Measurements from ENCODE around the gene ANKRD24.
A peak's percentile ranks its signal among the peaks of the same experiment; 100 is the strongest.
"Not testable (repeated sequence)": the region's sequence is repeated elsewhere in the genome, so short reads cannot be mapped to it uniquely, and the experiment has no call there.

ANKRD24 gene

DNA sequence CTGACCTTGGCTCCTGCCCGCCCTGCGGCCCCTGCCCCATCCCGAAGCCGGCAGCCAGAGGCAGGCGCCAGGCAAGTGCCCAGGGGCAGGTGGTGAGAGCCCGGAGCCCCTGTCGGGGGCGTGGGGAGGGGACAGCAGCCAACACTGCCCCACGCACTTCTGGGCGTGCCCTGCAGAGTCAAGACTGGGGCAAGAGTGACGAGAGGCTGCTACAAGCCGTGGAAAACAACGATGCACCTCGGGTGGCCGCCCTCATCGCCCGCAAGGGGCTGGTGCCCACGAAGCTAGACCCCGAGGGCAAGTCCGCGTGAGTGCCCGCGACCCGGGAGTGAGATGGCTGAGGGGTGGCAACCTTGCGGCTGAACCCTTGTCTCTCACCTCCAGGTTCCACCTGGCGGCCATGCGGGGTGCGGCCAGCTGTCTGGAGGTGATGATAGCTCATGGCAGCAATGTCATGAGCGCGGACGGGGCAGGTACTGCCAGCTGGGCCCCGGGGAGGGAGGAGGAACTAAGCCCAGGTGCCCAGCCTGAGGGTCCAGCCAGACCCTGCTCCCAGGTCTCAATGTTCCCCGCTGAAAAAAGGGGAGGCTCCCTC is 17.3 kb downstream of the ANKRD24 start:
- DNase-seq = no peak

DNA sequence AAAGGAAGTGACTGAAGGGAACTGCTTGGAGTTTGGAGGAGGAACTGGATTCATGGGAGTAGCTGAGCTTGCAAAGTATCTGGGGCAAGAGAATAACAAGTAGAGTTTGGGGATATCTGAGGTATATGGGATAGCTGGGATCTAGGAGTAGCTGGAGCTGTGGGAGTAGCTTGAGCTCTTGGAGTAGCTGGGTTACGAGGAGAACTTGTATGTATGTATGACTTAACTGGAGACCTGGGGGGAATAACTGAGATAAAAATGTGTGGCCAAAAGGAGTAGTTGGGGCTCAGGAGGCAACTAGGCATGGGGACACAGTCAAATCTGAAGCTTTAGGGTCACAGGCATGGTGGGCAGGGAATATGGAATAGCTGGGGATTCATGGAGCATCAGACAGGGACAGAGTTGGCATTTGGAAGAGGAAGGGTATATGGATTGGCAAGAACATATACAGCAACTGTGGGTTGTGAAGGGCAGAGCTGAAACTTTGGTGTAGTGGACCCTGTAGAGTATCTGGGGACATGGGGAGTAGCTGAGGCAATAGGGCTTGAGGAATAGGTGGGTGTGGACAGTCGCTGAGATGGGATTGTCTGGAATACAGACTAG is 18.6 kb downstream of the ANKRD24 start:
- DNase-seq = no peak

DNA sequence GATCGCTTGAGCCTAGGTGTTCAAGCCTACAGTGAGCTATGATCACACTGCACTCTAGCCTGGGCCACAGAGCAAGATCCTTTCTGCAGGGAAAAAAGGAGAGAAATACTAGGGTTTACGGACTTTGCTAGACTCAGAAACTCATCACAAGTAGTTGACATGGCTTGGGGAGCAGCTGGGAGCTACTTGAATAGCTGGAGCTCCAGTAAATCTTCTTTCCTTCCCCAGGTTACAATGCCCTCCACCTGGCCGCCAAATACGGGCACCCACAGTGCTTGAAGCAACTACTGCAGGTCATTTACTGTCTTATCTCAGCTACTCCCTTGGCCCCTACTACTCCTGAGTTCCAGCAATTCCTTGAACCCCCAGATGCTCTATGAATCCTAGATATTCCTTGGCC is 19.3 kb downstream of the ANKRD24 start:
- no peak for DNase-seq

DNA sequence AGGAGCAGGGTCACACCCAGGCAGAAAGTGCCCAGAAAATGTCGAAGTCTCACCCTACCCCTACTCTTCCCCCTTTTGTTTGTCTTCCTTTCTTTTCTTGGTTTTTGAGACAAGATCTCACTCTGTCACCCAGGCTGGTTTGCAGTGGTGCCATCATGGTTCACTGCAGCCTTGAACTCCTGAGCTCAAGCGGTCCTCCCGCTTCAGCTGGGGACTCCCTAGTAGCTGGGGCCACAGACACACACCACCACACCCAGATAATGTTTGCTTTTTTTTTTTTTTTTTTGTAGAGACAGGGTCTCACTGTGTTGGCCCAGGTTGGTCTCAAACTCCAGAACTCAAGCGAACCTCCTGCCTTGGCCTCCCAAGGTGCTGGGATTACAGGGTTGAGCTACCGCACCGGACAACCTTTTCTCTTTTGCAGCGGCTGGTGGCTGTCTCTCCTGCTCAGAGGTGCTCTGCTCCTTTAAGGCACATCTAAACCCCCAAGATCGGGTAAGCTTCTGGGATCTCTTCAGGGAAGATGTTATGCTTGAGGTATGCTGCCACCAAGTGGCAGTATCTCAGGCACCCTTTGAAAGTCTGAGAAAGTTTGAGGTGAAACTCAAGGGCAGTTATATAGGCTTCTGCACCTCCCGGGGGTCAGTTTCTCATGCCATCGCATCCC is 24.5 kb downstream of the ANKRD24 start:
- DNase-seq = peak; percentile 32

DNA sequence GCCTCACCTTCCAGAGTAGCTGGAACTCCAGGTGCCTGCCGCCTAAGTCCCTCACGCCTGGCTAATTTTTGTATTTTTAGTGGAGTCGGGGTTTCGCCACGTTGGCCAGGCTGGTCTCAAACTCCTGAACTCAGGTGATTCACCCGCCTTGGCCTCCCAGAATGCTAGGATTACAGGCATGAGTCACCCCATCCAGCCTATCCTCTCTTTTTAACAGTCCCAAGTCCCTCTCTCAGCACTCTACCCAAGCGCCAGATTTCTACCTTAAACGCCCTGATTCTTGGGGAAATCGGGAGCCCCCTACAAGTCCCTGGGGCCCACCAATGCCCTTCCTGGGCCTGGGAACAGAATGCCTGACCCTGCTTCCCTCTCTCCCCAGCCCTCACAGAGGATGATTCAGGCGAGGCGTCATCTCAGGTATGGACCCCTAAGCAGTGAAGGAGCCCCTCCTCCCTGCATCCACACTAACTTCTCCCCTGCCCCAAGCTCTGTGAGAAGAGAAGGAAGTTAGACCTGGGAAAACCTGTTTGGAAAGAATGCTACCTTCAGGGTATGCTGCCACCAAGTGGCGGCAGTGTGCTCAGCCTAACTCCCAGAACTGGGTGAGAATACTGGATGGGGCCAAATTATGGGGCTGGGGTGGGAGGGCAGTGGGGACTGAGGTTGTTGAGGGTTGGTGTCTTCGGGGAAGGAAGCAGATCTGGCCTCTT is 26.1 kb downstream of the ANKRD24 start:
- peak; percentile 48 for DNase-seq

DNA sequence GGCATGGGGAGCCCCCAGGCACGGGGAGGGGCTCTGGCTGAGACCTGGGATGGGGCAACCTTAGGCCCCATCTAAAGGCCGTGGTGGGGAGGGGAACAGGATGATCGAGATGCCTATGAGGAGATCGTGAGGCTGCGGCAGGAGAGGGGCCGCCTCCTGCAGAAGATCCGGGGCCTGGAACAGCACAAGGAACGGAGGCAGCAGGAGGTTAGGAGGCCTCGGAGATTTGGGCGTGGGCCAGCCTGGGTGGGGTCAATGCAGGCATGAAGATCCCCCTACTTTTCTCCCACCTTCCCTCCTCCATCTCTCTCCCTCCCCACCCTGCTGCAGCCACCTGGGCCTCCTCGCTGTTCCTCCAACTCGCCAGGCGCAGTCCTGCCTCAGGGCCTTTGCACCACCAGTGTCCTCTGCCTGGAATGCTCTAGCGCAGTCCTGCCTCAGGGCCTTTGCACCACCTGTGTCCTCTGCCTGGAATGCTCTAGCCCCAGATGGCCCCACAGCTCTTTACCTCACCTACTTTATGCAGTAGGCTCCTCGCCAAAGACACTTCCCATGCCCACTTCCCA is 27.8 kb downstream of the ANKRD24 start:
- no peak for DNase-seq

DNA sequence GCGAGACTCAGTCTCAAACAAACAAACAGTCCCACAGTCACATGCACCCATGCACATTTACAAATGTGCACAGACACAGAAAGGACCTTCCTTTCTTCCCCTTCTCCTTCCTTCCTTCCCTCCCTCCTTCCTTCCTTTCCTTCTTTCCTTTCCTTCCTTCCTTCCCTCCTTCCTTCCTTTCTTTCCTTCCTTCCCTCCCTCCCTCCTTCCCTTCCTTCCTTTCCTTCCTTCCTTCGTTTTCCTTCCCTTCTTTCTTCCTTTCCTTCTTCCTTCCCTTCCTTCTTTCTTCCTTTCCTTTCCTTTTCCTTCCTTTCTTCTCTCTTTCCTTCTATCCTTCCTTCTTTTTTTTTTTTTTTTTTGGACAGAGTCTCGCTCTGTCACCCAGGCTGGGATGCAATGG is 30.6 kb downstream of the ANKRD24 start:
- DNase-seq = no peak

DNA sequence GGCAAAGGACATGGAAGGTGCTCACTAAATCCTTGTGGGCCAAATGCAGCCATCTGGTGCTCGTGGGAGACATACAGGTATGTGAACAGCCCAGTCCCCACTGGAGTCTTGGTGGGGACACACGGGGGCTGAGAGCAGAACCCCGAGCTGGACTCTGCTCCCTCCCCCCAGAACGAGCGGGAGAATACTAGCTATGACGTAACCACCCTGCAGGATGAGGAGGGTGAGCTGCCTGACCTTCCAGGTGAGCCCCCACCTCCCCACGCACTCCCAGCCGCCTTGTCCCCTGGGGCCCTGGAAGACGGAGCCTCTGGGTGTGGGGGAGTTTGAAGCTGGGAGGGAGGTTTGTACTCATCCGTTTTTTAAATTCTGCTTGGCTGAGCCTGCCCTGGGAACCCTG is 33.3 kb downstream of the ANKRD24 start:
- no peak for DNase-seq

DNA sequence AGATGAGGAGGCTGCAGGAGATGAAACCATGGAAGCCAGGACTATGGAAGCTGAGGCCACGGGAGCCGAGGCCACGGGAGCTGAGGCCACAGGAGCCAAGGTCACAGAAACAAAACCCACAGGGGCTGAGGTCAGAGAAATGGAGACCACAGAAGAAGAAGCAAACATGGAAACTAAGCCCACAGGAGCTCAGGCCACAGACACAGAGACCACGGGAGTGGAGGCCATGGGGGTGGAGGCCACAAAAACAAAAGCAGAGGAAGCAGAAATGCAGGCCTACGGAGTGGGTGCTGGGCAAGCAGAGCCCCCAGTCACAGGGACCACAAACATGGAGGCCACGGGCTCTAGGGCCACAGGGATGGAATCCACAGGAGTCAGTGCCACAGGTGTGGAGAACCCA is 34.4 kb downstream of the ANKRD24 start:
- DNase-seq = no peak

DNA sequence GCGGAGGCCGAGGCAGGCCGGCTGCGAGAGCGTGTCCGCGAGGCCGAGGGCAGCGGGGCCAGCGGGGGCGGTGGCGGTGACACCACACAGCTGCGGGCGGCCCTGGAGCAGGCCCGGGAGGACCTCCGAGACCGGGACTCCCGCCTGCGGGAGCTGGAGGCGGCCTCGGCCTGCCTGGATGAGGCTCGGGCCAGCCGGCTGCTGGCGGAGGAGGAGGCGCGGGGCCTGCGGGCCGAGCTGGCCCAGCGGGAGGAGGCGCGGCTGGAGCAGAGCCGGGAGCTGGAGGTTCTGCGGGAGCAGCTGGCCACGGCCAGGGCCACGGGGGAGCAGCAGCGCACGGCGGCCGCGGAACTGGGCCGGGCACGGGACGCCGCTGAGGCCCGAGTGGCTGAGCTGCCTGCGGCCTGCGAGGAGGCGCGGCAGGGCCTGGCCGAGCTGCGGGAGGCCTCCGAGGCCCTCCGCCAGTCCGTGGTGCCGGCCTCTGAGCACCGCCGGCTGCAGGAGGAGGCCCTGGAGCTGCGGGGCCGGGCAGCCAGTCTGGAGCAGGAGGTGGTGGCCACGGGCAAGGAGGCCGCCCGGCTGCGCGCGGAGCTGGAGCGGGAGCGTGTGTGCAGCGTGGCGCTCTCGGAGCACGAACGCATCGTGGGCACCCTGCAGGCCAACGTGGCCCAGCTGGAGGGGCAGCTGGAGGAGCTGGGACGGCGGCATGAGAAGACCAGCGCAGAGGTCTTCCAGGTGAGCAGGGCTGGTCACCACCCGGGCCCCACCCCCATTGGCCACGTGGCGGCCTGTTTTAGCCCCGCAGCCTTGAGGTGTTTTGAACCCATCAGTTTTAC is 35.2 kb downstream of the ANKRD24 start:
- DNase-seq = no peak

DNA sequence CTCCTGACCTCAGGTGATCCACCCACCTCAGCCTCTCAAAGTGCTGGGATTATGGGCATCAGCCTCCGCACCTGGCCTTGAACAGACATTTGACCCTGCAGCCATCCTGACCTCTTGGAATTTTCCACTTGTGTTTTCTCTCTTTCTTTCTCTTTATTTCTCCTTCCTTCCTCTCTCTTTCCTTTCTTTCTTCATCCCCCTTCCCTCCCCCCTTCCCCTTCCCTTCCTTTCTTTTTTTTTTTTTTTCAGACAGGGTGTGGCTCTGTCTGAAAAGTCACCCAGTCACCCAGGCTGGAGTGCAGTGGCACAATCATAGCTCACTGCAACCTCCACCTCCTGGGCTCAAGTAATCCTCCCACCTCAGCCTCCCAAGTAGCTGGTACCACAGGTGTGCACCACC is 36.0 kb downstream of the ANKRD24 start:
- not testable (repeated sequence) for DNase-seq

DNA sequence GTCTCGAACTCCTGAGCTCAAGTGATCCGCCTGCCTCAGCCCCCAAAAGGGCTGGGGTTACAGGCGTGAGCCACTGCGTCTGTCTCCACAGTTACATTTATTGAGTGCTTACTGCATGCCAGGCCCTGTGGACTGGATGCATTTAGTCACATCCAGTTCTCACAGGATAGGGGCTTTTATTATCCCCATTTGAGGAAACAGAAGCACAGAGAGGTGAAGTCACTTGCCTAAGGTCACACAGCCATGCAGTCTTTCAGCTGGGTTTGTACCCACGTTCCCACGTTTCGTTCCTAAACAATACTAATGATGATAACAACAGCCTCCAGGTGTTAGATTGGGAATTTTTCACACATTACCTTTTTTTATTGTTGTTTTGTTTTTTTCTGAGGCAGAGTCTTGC is 37.7 kb downstream of the ANKRD24 start:
- no peak for DNase-seq

DNA sequence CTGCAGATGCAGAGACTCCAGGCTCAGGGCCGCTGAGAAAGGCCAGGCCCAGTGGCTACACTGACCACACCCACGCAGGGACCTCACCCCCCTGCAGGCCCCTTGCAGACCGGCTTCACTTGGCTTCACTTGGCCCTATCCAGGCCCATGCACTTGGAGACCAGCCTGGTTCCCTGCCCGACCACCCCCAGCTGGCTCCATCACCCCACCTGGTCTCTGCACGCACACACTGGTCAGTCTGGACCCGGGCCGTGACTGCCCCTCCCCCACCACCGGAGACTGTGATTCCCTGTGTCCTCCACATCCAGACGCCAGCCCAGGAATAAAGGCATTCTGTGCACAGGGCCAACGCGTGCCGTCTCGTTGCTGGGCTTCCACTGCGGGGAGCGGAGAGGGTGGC is 42.0 kb downstream of the ANKRD24 start:
- no peak for DNase-seq

DNA sequence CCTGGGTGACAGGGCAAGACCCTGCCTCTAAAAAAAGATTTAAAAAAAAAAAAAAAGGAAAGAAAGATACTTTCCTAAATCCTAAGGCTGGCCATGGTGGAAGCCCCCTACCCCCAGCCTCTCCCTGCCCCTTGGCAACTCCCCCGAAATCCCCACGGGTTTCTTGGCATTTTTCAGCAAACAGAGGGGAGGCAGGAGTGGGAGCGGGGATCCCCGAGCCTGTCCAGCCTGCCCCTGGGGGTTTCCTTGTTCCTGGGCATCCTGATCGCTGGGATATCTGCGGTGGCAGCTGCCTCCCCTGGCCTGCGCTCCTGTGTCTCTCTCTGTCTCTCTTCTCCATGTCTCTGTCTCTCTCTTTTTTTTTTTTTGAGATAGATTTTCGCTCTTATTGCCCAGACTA is 43.4 kb downstream of the ANKRD24 start:
- DNase-seq = no peak

DNA sequence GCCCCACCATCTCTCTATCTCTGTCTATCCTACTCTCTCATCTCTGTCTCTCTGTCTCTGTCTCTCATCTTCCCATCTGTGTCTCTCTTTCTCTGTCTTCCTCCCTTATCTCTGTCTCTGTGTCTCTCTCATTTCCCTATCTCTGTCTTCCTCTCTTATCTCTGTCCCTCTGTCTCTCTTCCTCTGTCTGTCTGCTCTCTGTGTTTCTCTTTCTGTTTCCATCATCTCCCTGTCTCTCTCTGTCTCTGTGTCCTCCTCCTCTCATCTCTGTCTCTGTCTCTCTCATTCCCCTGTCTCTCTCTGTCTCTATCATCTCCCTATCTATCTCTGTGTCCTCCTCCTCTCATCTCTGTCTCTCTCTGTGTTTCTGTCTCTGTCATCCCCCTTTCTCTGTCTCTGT is 45.3 kb downstream of the ANKRD24 start:
- DNase-seq = no peak

DNA sequence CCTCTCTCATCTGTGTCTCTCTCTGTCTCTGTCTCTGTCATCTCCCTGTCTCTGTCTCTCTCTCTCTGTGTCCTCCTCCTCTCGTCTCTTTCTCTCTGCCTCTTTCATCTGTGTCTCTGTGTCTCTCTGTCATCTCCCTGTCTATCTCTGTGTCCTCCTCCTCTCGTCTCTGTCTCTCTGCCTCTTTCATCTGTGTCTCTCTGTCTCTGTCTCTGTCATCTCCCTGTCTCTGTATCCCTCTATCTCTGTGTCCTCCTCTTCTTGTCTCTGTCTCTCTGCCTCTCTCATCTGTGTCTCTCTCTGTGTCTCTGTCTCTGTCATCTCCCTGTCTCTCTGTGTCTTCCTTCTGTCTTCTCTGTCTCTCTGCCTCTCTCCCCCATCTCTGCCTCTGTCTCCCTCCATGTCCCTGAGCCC is 46.3 kb downstream of the ANKRD24 start:
- no peak for DNase-seq

DNA sequence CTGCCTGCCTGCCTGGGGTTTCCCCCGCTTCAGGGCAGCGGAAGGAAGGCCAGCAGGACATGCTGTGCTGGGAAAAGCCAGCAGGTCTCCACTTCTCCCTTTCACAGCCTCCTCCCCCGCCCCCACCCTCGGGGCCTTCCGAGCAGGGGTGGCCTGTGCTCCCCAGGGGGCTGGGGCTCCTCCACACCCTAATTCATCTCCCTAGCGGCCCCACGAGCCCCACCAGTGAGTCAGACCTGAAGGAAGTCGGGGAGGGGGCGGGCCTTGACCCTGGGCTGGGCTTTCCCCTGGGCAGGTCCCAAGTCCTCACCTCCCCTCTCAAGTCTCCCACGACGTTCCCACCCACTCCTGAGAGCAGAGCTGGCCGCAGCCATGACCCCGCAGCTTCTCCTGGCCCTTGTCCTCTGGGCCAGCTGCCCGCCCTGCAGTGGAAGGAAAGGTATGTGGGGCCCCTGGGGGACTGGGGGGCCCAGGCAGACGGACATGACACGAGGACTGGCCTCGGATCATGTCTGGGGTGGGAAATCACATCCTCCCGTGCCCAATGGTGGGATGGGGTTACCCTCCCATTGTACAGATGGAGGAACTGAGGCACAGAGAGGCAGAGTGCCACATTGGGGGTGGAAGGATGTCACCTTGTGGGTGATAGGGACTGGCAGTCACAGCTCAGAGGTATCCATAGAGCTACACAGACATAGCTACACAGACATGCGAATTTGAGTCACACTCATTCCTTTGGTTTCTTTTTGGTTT is 46.9 kb downstream of the ANKRD24 start, which contains the start of gene EBI3:
Gene EBI3, plus strand, starts transcription at position 345 of the 753 bp plus-strand sequence. Its CDS starts 28 bp downstream, at position 373.
- peak; percentile 82 for DNase-seq

DNA sequence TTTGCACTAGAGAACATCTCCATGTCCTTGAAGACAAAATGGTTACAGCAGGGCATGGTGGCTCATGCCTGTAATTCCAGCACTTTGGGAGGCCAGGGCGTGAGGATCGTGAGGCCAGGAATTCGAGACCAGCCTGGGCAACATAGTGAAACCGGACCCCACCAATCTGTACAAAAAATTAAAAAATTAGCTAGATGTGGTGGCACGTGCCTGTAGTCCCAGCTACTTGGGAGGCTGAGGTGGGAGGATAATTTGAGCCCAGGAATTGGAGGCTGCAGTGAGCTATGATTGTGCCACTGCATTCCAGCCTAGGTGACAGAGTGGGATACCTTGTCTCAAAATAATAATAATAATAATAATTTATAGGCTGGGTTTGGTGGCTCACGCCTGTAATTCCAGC is 47.7 kb downstream of the ANKRD24 start:
- not testable (repeated sequence) for DNase-seq

DNA sequence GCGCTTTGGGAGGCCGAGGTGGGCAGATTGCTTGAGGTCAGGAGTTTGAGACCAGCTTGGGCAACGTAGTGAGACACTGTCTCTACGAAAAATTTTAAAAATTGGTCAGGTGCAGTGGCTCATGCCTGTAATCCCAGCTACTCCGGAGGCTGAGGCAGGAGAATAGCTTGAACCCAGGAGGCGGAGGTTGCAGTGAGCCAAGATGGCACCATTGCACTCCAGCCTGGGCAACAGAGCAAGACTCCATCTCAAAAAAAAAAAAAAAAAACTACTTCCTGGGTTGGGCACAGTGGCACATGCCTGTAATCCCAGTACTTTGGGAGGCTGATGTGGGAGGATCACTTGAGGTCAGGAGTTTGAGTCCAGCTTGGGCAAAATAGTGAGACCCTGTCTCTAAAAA is 49.0 kb downstream of the ANKRD24 start:
- DNase-seq = not testable (repeated sequence)

DNA sequence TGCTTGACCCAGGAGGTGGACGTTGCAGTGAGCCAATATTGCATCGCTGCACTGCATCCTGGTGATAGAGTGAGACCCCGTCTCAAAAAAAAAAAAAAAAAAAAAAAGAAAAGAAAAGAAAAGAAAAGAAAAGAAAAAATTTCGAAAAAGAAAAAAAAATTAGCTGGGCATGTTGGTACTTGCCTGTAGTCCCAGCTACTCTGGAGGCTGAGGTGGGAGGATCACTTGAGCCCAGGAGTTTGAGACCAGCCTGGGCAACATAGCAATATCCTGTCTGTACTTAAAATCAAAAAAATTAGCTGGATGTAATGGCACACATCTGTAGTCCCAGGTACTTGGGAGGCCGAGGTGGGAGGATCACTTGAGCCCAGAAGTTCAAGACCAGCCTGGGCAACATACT is 49.6 kb downstream of the ANKRD24 start:
- not testable (repeated sequence) for DNase-seq

DNA sequence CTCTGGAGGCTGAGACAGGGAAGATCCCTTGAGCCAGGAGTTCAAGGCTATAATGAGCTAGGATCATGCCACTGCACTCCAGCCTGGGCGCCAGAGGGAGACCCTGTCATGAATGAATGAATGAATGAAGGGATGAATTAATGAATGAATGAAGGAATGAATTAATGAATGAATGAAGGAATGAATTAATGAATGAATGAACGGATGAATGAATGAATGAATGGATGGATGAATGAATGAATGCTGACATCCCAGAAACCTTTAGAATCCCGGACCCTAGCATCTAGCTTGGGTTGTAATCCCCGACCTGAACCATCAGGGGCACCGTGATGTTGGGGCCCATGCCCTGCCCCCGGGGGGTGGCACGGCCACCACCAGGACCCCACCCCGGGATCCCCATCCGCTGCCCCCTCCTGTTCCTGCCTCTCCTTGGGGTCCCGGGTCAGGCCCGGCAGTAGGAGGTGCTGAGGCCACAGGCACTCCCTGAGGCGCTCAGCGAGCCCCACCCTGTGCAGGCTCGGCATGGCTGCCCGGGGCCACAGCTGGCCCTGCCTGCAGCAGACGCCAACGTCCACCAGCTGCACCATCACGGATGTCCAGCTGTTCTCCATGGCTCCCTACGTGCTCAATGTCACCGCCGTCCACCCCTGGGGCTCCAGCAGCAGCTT is 50.3 kb downstream of the ANKRD24 start:
- peak; percentile 15 for DNase-seq
